ENCODE data around the gene PSMD6. TPM values are rescaled to one million over a fixed set of nuclear protein-coding genes. Genes with fewer than 3 reads are reported as not detected.
A peak's percentile ranks its signal among the peaks of the same experiment; 100 is the strongest.

The PSMD6 gene
- total RNA-seq, 1 experiment from 2014 or later = 40.6 TPM

DNA sequence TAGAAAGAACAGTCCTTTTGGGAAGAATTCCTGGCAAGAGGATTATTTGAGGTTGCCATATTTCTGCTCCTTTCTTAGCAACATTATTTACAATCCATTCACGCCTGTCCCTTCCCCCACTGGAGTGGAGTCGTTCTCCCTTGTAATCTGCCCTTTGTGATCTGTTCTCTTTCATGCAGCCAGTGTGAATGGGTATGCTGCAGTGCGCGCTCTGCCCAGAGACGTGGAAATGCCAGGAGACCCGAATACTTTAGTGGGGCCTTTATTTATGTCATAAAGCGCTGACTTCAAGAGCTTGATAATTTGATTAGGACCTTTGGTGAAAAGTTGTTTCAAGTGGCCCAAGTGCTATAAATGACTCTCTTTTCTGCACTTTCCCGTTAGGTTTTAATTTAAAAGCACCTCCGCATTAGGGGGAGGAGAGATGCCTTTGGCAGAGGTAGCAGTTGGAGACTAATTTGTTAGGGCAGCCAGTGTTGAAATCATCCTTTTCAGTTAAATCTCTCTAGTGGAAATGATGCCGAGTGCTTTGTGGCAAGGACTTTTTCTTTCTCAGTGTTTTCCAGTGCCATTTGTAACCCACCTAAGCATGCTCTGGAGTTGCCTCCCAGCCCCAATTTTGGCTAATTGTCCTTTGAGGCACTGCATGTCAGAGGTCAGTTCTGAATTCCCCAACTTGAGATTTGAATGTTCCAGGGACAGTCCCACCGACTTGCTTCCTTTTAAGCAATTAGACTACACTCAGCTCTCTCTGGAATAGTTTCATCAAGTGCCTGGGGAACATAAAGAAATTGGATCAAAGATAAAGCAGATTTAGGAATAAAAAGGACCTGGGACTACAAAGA is 52.4 kb downstream of the PSMD6 start:
- in situ Hi-C loops (cut with HindIII; ENCODE audit: low pct_unique_long_range_greater_than_20kb, low sequenced_read_pairs) = no loop called here
- no peak for DNase-seq (ENCODE audit: low read depth)

DNA sequence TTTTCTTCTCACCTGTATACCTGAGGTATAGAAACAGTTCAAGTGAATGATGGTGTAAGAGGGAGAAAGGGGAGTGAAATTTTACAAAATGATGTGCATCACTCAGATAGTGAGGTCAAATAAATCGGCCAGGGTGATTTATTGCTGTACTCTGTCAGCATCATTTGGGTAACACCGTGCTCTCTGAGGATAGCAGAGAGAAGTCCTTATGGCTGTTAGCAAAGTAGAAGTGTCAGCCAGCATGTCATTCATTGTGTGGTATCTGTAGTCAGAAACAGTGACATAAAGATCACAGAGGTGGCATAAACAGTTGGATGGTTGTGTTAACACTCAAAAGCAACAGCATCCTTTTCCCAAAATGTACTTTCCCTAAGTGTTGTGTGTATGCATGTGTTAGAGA is 53.4 kb downstream of the PSMD6 start:
- in situ Hi-C loops (cut with HindIII; ENCODE audit: low pct_unique_long_range_greater_than_20kb, low sequenced_read_pairs) = no loop called here
- DNase-seq (ENCODE audit: low read depth) = no peak

DNA sequence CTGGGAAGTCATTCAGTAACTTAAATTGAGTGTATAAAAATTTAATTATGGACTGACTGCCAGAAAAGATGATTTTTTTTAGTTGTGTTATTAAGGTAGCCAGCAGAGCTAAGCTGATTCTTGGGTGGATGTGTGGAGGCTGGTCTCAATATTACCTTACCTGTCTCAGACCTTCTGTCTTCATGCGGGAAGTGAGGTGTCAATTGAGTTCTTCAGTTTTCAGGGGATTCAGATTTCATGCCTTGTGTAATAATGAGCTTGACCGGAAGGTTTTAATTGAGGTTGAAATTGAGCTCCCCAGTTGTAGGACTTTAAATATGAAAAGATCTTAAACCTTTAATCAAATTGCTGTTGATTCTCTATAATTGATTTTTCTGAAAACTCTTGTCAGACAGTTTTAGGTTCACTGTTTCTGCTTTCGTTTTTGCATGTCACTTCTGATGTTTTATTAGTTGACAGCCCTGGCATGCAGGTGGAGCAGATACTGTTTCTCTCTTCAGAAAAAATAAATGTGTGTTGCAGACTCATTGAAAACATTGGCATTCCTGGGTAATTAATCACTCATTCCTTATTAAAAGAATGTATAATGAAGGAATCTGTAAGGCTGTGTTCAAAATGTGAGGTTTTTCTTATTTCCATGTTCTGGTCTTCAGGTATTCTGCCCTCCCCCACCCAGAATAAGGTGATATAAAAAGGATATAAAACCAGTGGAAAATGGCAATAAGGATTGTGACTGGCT is 54.5 kb downstream of the PSMD6 start:
- no peak for DNase-seq (ENCODE audit: low read depth)
- in situ Hi-C loops (cut with HindIII; ENCODE audit: low pct_unique_long_range_greater_than_20kb, low sequenced_read_pairs) = no loop called here

DNA sequence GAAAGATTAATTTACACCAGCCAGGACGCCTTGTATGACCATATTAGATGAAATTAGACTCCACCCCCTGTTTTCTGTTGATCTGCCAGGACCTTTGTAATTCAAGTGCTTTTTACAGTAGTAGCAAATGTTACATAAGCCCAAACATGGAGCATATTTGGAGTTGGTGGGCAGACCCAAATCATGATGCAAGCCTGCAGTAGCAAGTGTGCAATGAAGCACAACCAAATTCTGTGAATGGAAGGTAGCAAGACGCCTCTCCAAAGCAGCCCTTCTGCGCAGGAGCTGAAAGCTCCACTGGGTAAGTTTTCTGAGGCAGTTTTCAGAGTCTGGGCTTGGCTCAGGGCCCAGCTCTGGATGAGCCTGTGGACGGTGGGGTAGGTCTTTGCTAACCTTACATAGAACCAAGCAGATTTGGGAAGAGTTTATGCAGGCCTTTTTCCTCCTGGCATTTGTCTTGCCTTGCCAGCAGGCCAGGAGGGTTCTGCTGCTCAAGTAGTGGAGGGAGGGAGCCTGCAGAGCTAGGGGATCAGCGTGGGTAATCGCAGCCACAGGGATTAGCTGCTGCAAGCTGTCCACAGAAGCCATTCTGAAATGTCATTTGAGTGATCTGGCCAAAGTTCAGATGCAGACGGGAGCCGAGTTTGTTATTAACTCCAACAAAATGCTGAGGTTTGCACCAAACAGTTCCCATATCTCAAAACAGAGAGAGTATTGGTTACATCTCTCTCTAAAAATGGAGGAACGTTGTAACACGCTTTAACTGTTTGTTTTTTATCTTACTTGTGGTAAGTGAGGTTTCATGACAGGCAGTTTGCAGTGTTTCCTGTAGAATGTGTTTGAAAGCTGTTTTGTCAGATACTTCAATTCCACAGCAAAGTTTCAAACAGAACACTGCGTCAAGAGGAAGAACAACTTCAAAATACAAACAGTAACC is 55.4 kb downstream of the PSMD6 start:
- peak; percentile 48 for DNase-seq (ENCODE audit: low read depth)
- in situ Hi-C loops (cut with HindIII; ENCODE audit: low pct_unique_long_range_greater_than_20kb, low sequenced_read_pairs) = no loop called here

DNA sequence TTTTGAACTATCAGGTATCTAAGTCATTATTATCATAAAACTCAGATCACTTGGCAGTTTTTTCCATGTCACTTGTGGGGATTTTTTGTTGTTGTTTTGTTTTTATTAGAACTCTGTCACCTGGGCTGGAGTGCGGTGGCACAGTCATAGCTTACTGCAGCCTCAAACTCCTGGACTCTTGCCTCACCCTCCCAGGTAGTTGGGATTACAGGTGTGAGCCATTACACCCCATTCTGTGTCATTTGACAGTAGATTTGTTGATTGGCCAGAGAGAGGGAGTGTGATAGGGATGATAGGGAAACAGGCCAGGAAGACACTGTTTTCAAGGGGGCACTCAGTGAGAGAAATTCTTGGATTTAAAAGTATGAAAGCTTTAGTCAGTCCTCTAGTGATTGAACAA is 56.4 kb downstream of the PSMD6 start:
- in situ Hi-C loops (cut with HindIII; ENCODE audit: low pct_unique_long_range_greater_than_20kb, low sequenced_read_pairs) = no loop called here

DNA sequence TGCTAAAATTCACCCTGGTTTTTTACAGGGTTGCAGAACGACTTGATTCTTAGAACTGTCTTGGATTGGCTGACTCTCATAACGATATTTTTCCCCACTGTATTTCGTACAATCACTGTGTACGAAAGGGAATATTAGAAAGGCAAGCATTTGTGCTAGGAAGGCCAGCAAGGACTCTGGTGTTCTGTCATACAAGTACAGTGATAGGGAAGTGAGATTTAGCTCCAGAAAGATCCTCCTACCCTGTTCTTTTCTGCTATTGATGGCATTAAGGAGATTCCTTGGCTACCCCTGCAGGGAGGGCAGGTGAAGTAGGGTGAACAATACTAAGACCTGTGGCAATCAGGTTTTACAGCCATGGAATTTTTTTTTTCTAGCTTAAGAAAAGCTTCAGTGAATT is 57.3 kb downstream of the PSMD6 start:
- in situ Hi-C loops (cut with HindIII; ENCODE audit: low pct_unique_long_range_greater_than_20kb, low sequenced_read_pairs) = no loop called here
- no peak for DNase-seq (ENCODE audit: low read depth)

More for the DNA sequence above, 56.4 kb downstream of the PSMD6 start:
- no peak for DNase-seq (ENCODE audit: low read depth)

DNA sequence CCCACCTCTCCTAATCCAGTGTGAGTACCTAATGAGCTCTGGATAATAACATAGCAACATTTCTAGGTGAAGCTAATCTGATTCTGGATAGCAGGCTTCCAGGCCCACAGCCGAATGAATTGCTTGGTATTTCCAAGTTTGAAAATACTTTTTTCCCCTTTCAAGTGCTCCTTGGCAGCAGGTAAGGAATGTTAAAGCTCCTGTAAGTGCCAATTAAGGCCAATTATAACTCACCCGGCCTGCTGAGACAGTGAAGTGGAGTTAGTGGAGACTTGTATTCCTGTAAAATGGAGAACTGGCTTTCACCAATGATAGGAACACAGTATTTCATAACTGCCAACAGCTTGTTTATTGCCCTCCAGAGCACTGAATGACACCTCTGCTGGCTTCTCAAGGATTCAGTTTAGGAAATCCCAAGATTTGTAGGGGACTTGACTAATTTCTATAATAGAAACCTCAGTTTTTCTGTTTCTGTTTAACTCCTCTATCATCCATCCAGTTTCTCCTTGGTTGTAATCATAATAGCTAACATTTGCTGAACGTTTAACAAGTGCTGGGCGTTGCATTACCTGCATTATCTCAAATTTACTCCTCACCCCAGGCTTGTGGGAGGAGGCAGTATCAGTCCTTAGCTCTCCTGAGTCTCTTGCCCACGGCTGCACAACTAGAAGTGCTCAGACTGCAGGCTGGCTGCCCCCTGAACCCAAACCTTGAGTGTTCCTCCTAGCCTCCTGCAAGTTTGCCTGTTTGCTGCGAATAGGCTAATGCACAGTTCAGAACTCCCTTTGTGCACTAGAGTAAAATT is 58.4 kb downstream of the PSMD6 start:
- in situ Hi-C loops (cut with HindIII; ENCODE audit: low pct_unique_long_range_greater_than_20kb, low sequenced_read_pairs) = no loop called here

DNA sequence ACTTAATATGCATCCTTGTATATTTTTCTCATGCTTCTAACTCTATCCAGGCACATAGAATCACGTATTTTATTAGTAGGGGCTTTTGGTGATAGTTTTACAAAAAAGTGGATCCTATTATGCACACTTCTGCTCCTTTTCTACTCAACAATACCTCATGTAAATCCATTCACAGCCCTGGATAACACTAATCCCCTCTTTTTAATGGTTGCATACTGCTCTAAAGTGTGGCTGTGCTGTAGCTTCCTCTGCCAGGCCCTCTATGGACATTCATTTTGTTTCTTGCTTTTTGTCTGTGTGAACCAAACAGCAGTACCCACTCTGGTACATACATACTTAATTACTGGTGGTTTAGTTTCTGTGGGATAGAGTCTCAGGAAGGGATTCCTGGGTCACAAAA is 59.8 kb downstream of the PSMD6 start:
- no peak for DNase-seq (ENCODE audit: low read depth)
- in situ Hi-C loops (cut with HindIII; ENCODE audit: low pct_unique_long_range_greater_than_20kb, low sequenced_read_pairs) = no loop called here

More for the DNA sequence above, 58.4 kb downstream of the PSMD6 start:
- DNase-seq (ENCODE audit: low read depth) = no peak

DNA sequence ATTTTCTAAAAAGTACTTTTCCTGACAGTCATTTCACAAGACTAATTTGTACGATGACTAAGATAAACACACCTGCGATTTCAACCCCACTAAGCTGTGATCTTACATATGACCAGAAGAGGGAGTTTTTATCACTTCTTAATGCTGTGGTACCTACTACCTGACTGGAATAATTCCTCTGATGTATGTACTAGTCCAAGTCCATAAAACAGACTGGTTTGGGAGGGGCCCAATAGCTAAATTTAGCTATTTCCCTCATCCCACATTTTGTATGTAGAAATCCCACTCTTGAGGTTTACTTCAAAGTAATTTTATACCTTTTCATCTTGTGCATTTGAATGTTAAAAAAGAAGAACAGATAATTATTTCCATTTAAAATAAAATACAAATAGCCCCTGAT is 61.4 kb downstream of the PSMD6 start:
- in situ Hi-C loops (cut with HindIII; ENCODE audit: low pct_unique_long_range_greater_than_20kb, low sequenced_read_pairs) = no loop called here
- DNase-seq (ENCODE audit: low read depth) = peak; percentile 33

Other genes starting within 250 kb of the PSMD6 start
- not detected in 2 replicates for gene C3orf49, start 204.2 kb downstream of the PSMD6 start, total RNA-seq (2014; rRNA removed; shearing (Covaris generic); ENCODE audit: low replicate concordance)
- 87.3 and 102 TPM in 2 replicates for gene THOC7, start 159.7 kb downstream of the PSMD6 start, total RNA-seq (2014; rRNA removed; shearing (Covaris generic); ENCODE audit: low replicate concordance)
- 2.3 and 5.9 TPM in 2 replicates for gene ATXN7, start 159.6 kb downstream of the PSMD6 start, total RNA-seq (2014; rRNA removed; shearing (Covaris generic); ENCODE audit: low replicate concordance)
- gene SCAANT1, start 111.1 kb downstream of the PSMD6 start, total RNA-seq (2014; rRNA removed; shearing (Covaris generic); ENCODE audit: low replicate concordance) = not detected in 2 replicates
- 0.24 and 20.2 TPM in 2 replicates for gene PRICKLE2, start 202.0 kb upstream of the PSMD6 start, total RNA-seq (2014; rRNA removed; shearing (Covaris generic); ENCODE audit: low replicate concordance)